HTR-8/SVneo (cell line): ENCODE data around the gene KTN1.

Experiments used
- DNase-seq: peaks from one replicate; pipeline ENCODE4 v3.0.0; 2011; ENCODE audit warnings: low spot score, mixed read lengths; ENCODE audit not compliant: insufficient read length
- FAIRE-seq: peaks from 2 replicates; lab custom pipeline; 2011; peaks lifted over from hg19 to GRCh38; lab: Jason Lieb, UNC

Gene KTN1

GRCh38 chr14:55706365-55706684, 126.3 kb downstream of the KTN1 start:
- DNase-seq (no peak), FAIRE-seq (no peak)

- FAIRE-seq (no peak), DNase-seq (no peak)
These were observed 126.9 kb downstream of the KTN1 start for GRCh38 chr14:55706893-55707292.

GRCh38 chr14:55707365-55707804, 127.4 kb downstream of the KTN1 start:
- DNase-seq (peak; percentile 43), FAIRE-seq (no peak)

- DNase-seq (no peak), FAIRE-seq (no peak)
These were observed 130.6 kb downstream of the KTN1 start for GRCh38 chr14:55710506-55711041.

- FAIRE-seq, result peak; percentile 91
- peak; percentile 48 for DNase-seq
These were observed 131.3 kb downstream of the KTN1 start for GRCh38 chr14:55711175-55711811.

- DNase-seq, result no peak
- FAIRE-seq, result peak; percentile 90
These were observed 132.5 kb downstream of the KTN1 start for GRCh38 chr14:55712491-55712890.

- DNase-seq, result no peak
These were observed 133.5 kb downstream of the KTN1 start for GRCh38 chr14:55713486-55713885.

GRCh38 chr14:55715889-55716288, 135.9 kb downstream of the KTN1 start:
- DNase-seq (peak; percentile 42), FAIRE-seq (peak; percentile 44)

More at GRCh38 chr14:55713486-55713885, 133.5 kb downstream of the KTN1 start:
- peak; percentile 4 for FAIRE-seq

GRCh38 chr14:55717621-55718020, 137.6 kb downstream of the KTN1 start:
- DNase-seq (no peak), FAIRE-seq (no peak)

- DNase-seq (no peak), FAIRE-seq (peak; percentile 70)
These were observed 138.5 kb downstream of the KTN1 start for GRCh38 chr14:55718551-55718950.

GRCh38 chr14:55720796-55721195, 140.8 kb downstream of the KTN1 start:
- DNase-seq (no peak), FAIRE-seq (no peak)

GRCh38 chr14:55721353-55721752, 141.3 kb downstream of the KTN1 start:
- DNase-seq, result peak; percentile 74

GRCh38 chr14:55722054-55722453, 142.0 kb downstream of the KTN1 start:
- FAIRE-seq, result no peak
- no peak for DNase-seq

More at GRCh38 chr14:55721353-55721752, 141.3 kb downstream of the KTN1 start:
- peak; percentile 91 for FAIRE-seq

- DNase-seq, result no peak
- FAIRE-seq, result no peak
These were observed 144.7 kb downstream of the KTN1 start for GRCh38 chr14:55724736-55725135.

- DNase-seq, result no peak
- peak; percentile 51 for FAIRE-seq
These were observed 150.7 kb downstream of the KTN1 start for GRCh38 chr14:55730592-55731310.

- DNase-seq, result no peak
- no peak for FAIRE-seq
These were observed 151.4 kb downstream of the KTN1 start for GRCh38 chr14:55731311-55731872.

- FAIRE-seq (no peak), DNase-seq (no peak)
These were observed 152.0 kb downstream of the KTN1 start for GRCh38 chr14:55731881-55732498.

GRCh38 chr14:55733599-55733998, 153.6 kb downstream of the KTN1 start:
- DNase-seq, result no peak
- no peak for FAIRE-seq
